Large intestine (tissue), 3 donors: Measurements from ENCODE around the gene MAP7D3. TPM values are rescaled to one million over a fixed set of nuclear protein-coding genes. Genes with fewer than 3 reads are reported as not detected.

Experiments used
- DNase-seq, 2 donors: peaks; one replicate each; pipeline versions ENCODE4 v3.0.0 to v3.0.0-alpha.2; 2013
- H3K27ac ChIP-seq: one replicate; pipeline ENCODE4 v1.5.1; 2013; ENCODE audit warnings: low read length
- H3K27me3 ChIP-seq: 2 replicates; pipeline ENCODE4 v1.6.1; 2013; ENCODE audit warnings: low read length; ENCODE audit not compliant: control insufficient read depth, insufficient read depth
- H3K36me3 ChIP-seq: 2 replicates; pipeline ENCODE4 v1.6.1; 2013; ENCODE audit warnings: low read length; ENCODE audit not compliant: control insufficient read depth, insufficient read depth
- H3K4me1 ChIP-seq: one replicate; pipeline ENCODE4 v1.6.1; 2013; ENCODE audit warnings: low read length; ENCODE audit not compliant: control insufficient read depth, insufficient read depth
- H3K4me3 ChIP-seq: one replicate; pipeline ENCODE4 v1.5.1; 2013; ENCODE audit warnings: low read length
- H3K9me3 ChIP-seq: one replicate; pipeline ENCODE4 v1.6.1; 2013; ENCODE audit warnings: mild to moderate bottlenecking, low read depth, low read length, moderate library complexity; ENCODE audit not compliant: control insufficient read depth
- WGBS: methylation state at CpG from one replicate; pipeline ENCODE4 v1.1.5; 2013; ENCODE audit warnings: low lambda C conversion rate; ENCODE audit not compliant: insufficient coverage; 5-methylcytosine and 5-hydroxymethylcytosine counted together
- polyA plus RNA-seq: library from polyadenylated mRNA; unstranded; fragments of 120-200 nt; gene quantifications from one replicate; pipeline ENCODE4 v1.2.1, GENCODE V29; 2013

The MAP7D3 gene
- polyA plus RNA-seq, 1 donor = 5.5 TPM

GRCh38 chrX:136219893-136220292 lies 31.3 kb downstream of the MAP7D3 start:
- no peak for DNase-seq
- Histone ChIP-seq H3K4me1 (no peaks in the 10 kb centered on the region), H3K36me3 (peaks cover 5% of the 10 kb centered on the region), H3K9me3 (no peaks in the 10 kb centered on the region), H3K27ac (no peak overlapping the region), H3K27me3 (no peaks in the 10 kb centered on the region), H3K4me3 (no peak overlapping the region)
- no CpG with 5 or more reads among the region's 5 CpGs for WGBS

- H3K36me3 ChIP-seq = peaks cover 4% of the 10 kb centered on the region
- no peak for DNase-seq
- H3K4me3 ChIP-seq = no peak overlapping the region
- H3K27ac ChIP-seq = no peak overlapping the region
- no peaks in the 10 kb centered on the region for H3K4me1 ChIP-seq
- no peaks in the 10 kb centered on the region for H3K9me3 ChIP-seq
- H3K27me3 ChIP-seq = no peaks in the 10 kb centered on the region
Observed at GRCh38 chrX:136215559-136215958, 35.6 kb downstream of the MAP7D3 start.

- DNase-seq = no peak
- no CpG with 5 or more reads among the region's 7 CpGs for WGBS
- no peak overlapping the region for H3K27ac ChIP-seq
Observed at GRCh38 chrX:136214551-136214950, 36.6 kb downstream of the MAP7D3 start.

GRCh38 chrX:136212557-136213111 lies 38.6 kb downstream of the MAP7D3 start:
- Histone ChIP-seq H3K9me3 (no peaks in the 10 kb centered on the region), H3K4me3 (no peak overlapping the region), H3K27ac (no peak overlapping the region), H3K36me3 (peaks cover 7% of the 10 kb centered on the region), H3K4me1 (no peaks in the 10 kb centered on the region), H3K27me3 (no peaks in the 10 kb centered on the region)
- no peak for DNase-seq
- WGBS = no CpG with 5 or more reads among the region's 17 CpGs

More at GRCh38 chrX:136214551-136214950, 36.6 kb downstream of the MAP7D3 start:
- H3K36me3 ChIP-seq = peaks cover 4% of the 10 kb centered on the region
- H3K27me3 ChIP-seq = no peaks in the 10 kb centered on the region
- H3K9me3 ChIP-seq = no peaks in the 10 kb centered on the region
- no peak overlapping the region for H3K4me3 ChIP-seq
- no peaks in the 10 kb centered on the region for H3K4me1 ChIP-seq

GRCh38 chrX:136211766-136212556 lies 39.2 kb downstream of the MAP7D3 start:
- H3K4me1 ChIP-seq = no peaks in the 10 kb centered on the region
- H3K4me3 ChIP-seq = no peak overlapping the region
- H3K27me3 ChIP-seq = no peaks in the 10 kb centered on the region
- H3K36me3 ChIP-seq = peaks cover 7% of the 10 kb centered on the region
- H3K27ac ChIP-seq = no peak overlapping the region
- no CpG with 5 or more reads among the region's 11 CpGs for WGBS
- no peaks in the 10 kb centered on the region for H3K9me3 ChIP-seq
- DNase-seq = no peak

GRCh38 chrX:136210806-136211205 lies 40.4 kb downstream of the MAP7D3 start:
- Histone ChIP-seq H3K27me3 (no peaks in the 10 kb centered on the region), H3K4me3 (no peak overlapping the region), H3K36me3 (peaks cover 7% of the 10 kb centered on the region), H3K9me3 (no peaks in the 10 kb centered on the region), H3K4me1 (no peaks in the 10 kb centered on the region), H3K27ac (no peak overlapping the region)
- DNase-seq = no peak
- no CpG with 5 or more reads among the region's 5 CpGs for WGBS

GRCh38 chrX:136210243-136210642 lies 41.0 kb downstream of the MAP7D3 start:
- no CpG with 5 or more reads among the region's 7 CpGs for WGBS
- Histone ChIP-seq H3K27me3 (no peaks in the 10 kb centered on the region), H3K36me3 (peaks cover 7% of the 10 kb centered on the region), H3K4me3 (no peak overlapping the region), H3K4me1 (no peaks in the 10 kb centered on the region), H3K9me3 (no peaks in the 10 kb centered on the region), H3K27ac (no peak overlapping the region)
- no peak for DNase-seq

GRCh38 chrX:136209751-136210150 lies 41.4 kb downstream of the MAP7D3 start:
- Histone ChIP-seq H3K4me1 (no peaks in the 10 kb centered on the region), H3K27me3 (no peaks in the 10 kb centered on the region), H3K27ac (no peak overlapping the region), H3K9me3 (no peaks in the 10 kb centered on the region), H3K4me3 (no peak overlapping the region), H3K36me3 (peaks cover 7% of the 10 kb centered on the region)
- DNase-seq = no peak
- WGBS = 100% methylated on average over 2 of the region's 9 CpGs

- WGBS = no CpG with 5 or more reads among the region's 28 CpGs
- no peak overlapping the region for H3K4me3 ChIP-seq
- DNase-seq = peak in 1 of 2 donors; percentile 11
- no peaks in the 10 kb centered on the region for H3K4me1 ChIP-seq
- H3K27me3 ChIP-seq = no peaks in the 10 kb centered on the region
- H3K9me3 ChIP-seq = no peaks in the 10 kb centered on the region
- H3K36me3 ChIP-seq = peaks cover 7% of the 10 kb centered on the region
- no peak overlapping the region for H3K27ac ChIP-seq
Observed at GRCh38 chrX:136209016-136209738, 42.0 kb downstream of the MAP7D3 start.

GRCh38 chrX:136207546-136207945 lies 43.7 kb downstream of the MAP7D3 start:
- no peak for DNase-seq
- no CpG with 5 or more reads among the region's 4 CpGs for WGBS
- no peaks in the 10 kb centered on the region for H3K27me3 ChIP-seq
- no peak overlapping the region for H3K4me3 ChIP-seq
- peaks cover 7% of the 10 kb centered on the region for H3K36me3 ChIP-seq
- no peaks in the 10 kb centered on the region for H3K9me3 ChIP-seq
- no peaks in the 10 kb centered on the region for H3K4me1 ChIP-seq
- no peak overlapping the region for H3K27ac ChIP-seq
